Muscle of leg (tissue), 11 donors: ENCODE results near the gene LTK. TPM values are rescaled to one million over a fixed set of nuclear protein-coding genes. Genes with fewer than 3 reads are reported as not detected.

ENCODE experiments used
- DNase-seq: peaks from one replicate; pipeline ENCODE4 v3.0.0; 2013
- H3K27ac ChIP-seq: one replicate; pipeline ENCODE4 v1.5.1; 2013; ENCODE audit warnings: mild to moderate bottlenecking, low read length, control low read depth
- H3K27me3 ChIP-seq: one replicate; pipeline ENCODE4 v1.6.1; 2013; ENCODE audit warnings: low read length; ENCODE audit not compliant: control insufficient read depth, insufficient read depth
- H3K36me3 ChIP-seq: one replicate; pipeline ENCODE4 v1.6.1; 2013; ENCODE audit warnings: low read length; ENCODE audit not compliant: control insufficient read depth, insufficient read depth
- H3K4me1 ChIP-seq: one replicate; pipeline ENCODE4 v1.6.1; 2013; ENCODE audit warnings: low read length; ENCODE audit not compliant: control insufficient read depth, insufficient read depth
- H3K4me3 ChIP-seq: one replicate; pipeline ENCODE4 v1.5.1; 2013; ENCODE audit warnings: low read length, control low read depth
- H3K9me3 ChIP-seq: replicated peaks from 2 replicates; pipeline ENCODE4 v1.6.1; 2013; ENCODE audit warnings: low read depth, low read length; ENCODE audit not compliant: control insufficient read depth
- WGBS: methylation state at CpG from one replicate; pipeline ENCODE4 v1.1.5; 2013; ENCODE audit warnings: missing lambda C conversion rate; ENCODE audit not compliant: insufficient coverage; 5-methylcytosine and 5-hydroxymethylcytosine counted together
- polyA plus RNA-seq, 8 donors: library from polyadenylated mRNA; unstranded; fragments of 120-200 nt; gene quantifications; one replicate each; pipeline versions ENCODE4 v1.2.1 to v1.2.3, GENCODE V29; 2013; ENCODE audit warnings: inconsistent platforms in 1 of 8, low replicate concordance in 1 of 8; ENCODE audit not compliant: insufficient read length in 8 of 8, insufficient read depth in 1 of 8
- total RNA-seq: library from RNA; stranded (reverse); fragments of 120-200 nt; gene quantifications from one replicate; pipeline ENCODE4 v1.2.4, GENCODE V29; 2013

The LTK gene
- total and polyA plus RNA-seq, 9 donors: 6.1 to 23.9 (median 12.1) TPM

GRCh38 chr15:41499109-41499851, 14.3 kb downstream of the LTK start:
- H3K27me3 ChIP-seq: peaks cover 100% of the 10 kb centered on the region
- DNase-seq: no peak
- H3K4me1 ChIP-seq: peaks cover 41% of the 10 kb centered on the region
- no peaks in the 10 kb centered on the region for H3K36me3 ChIP-seq
- 58% methylated on average over 4 of the region's 6 CpGs for WGBS
- H3K27ac ChIP-seq: no peak overlapping the region
- no peaks in the 10 kb centered on the region for H3K9me3 ChIP-seq
- H3K4me3 ChIP-seq: no peak overlapping the region

DNA sequence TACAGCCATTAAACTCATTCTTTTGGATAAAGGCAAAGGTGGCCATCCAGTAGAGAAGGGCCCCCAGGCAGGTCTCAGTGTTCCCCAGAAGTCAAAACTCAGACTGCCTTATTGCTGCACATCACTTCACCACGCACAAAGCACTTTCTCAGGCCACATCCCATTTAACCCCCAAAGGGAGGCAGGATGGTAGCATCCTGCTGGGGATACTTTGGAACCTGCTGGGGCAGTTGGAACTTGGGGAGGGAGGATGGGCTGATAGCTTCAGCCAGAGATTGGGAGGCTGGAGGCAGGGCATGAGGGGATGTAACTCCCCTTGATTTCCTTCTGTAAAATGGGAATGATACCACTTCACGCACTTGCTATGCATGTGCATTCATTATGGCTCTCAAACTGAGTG, 15.0 kb downstream of the LTK start:
- Histone ChIP-seq H3K27ac (no peak overlapping the region), H3K4me1 (peaks cover 43% of the 10 kb centered on the region)
- no CpG with 5 or more reads among the region's 2 CpGs for WGBS

DNA sequence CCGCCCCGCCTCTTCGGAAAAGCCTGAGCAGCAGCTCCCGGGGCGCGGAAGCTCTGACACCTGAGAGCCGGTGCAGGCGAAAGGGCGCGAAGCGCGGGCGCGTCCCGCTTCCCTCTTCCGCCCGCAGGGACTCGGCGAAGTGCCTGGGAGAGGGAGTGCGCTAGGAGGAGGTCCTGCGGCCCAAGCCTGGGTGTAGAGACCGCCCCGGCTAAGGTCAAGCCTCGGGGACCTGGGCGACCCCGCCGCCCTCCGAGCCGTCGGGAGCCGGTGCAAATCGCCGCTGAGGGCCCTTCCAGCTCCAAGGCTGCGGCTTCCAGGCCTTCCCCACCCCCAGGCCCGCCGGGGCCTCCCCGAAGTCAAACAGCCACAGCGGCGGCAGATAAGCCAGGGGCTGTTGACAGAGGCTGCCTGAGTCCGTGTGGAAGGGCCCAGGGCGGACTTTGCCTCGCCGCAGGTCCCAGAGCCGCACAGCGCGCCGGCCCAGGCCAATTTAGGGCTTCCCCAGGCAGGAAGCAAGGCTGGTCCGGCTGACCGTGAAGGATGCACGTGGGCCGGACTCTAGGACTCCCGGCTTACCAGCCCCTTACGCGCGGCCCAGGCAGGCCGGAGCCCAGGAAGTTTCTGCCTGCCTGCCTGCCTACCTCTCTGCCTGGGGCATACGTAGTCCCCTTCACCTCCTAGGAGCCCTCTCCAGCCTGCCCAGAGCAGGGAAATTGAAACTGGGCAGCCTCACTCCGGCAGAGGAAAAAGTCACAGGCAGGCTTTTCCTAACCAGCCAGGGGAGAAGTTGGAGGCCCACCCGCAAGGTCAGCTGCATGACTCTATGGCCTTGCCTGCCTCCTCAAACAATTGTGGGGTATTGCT, 17.7 kb downstream of the LTK start:
- H3K9me3 ChIP-seq: no peaks in the 10 kb centered on the region
- peaks cover 94% of the 10 kb centered on the region for H3K27me3 ChIP-seq
- H3K4me1 ChIP-seq: peaks cover 33% of the 10 kb centered on the region
- H3K36me3 ChIP-seq: no peaks in the 10 kb centered on the region
- no peak overlapping the region for H3K27ac ChIP-seq
- DNase-seq: no peak
- H3K4me3 ChIP-seq: no peak overlapping the region
- 12% methylated on average over 54 of the region's 59 CpGs for WGBS

More for the DNA sequence above, 15.0 kb downstream of the LTK start:
- no peak overlapping the region for H3K4me3 ChIP-seq
- H3K9me3 ChIP-seq: no peaks in the 10 kb centered on the region
- peaks cover 97% of the 10 kb centered on the region for H3K27me3 ChIP-seq
- H3K36me3 ChIP-seq: no peaks in the 10 kb centered on the region
- no peak for DNase-seq

- H3K27me3 ChIP-seq: peaks cover 89% of the 10 kb centered on the region
- H3K27ac ChIP-seq: no peak overlapping the region
- no peak for DNase-seq
- no peaks in the 10 kb centered on the region for H3K9me3 ChIP-seq
- H3K4me3 ChIP-seq: peak overlapping the region; percentile 30
- H3K36me3 ChIP-seq: no peaks in the 10 kb centered on the region
- H3K4me1 ChIP-seq: peaks cover 32% of the 10 kb centered on the region
- under 1% methylated on average over 55 of the region's 60 CpGs for WGBS
Measured at GRCh38 chr15:41494922-41495735, 18.5 kb downstream of the LTK start.

- peak overlapping the region; percentile 30 for H3K4me3 ChIP-seq
- peaks cover 32% of the 10 kb centered on the region for H3K4me1 ChIP-seq
- H3K9me3 ChIP-seq: no peaks in the 10 kb centered on the region
- no peaks in the 10 kb centered on the region for H3K36me3 ChIP-seq
- DNase-seq: no peak
- under 1% methylated on average over 59 of the region's 77 CpGs for WGBS
- H3K27ac ChIP-seq: no peak overlapping the region
- peaks cover 81% of the 10 kb centered on the region for H3K27me3 ChIP-seq
Measured at GRCh38 chr15:41494190-41494921, 19.3 kb downstream of the LTK start.

DNA sequence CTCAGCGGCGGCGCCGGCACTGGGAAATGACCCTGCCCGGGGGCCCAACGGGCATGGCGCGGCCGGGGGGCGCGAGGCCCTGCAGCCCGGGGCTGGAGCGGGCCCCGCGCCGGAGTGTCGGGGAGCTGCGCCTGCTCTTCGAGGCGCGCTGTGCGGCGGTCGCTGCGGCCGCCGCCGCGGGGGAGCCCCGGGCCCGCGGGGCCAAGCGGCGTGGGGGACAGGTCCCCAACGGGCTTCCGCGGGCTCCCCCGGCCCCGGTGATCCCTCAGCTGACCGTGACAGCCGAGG, 19.8 kb downstream of the LTK start:
- peak overlapping the region; percentile 30 for H3K4me3 ChIP-seq
- DNase-seq: no peak
- H3K27me3 ChIP-seq: peaks cover 76% of the 10 kb centered on the region
- no peaks in the 10 kb centered on the region for H3K9me3 ChIP-seq
- under 1% methylated on average over 41 of the region's 41 CpGs for WGBS
- peaks cover 32% of the 10 kb centered on the region for H3K4me1 ChIP-seq
- no peaks in the 10 kb centered on the region for H3K36me3 ChIP-seq
- H3K27ac ChIP-seq: no peak overlapping the region

DNA sequence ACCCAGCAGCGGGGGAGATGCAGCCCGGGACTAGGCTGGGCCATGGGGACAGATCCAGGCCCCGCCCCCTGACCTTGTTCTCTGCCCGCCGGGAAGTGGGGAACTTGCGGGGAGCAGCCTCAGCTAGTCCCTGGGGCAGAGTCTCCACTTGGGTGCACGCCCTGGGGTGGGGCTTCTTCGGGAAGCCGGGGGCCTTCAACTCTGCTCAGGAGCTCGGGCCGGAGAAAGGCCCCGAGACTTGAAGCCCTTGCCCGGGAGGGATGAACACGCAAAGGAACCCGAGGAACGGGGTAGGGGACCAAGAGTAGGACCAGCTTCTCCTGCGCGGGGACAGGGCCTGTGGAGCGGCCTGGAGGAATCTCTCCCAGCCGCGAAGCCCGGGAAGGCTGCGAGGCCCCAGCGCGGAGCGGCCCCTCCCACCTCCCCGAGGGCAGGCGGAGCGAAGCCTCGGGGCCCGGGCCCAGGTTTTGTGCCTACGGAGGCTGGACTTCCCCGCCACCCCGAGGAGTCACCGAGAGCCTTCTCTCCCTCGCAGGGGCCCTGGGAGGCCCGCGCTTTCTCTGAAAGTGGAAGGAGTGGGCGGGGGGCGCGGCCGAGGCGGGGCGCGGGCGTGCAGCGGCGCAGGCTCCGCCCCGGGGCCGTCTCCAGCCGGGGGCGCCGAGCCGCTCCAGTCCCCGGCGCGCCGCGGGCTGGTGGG, 20.3 kb downstream of the LTK start, which contains the start of gene ITPKA:
Gene ITPKA, plus strand, starts transcription at position 670 of the 697 bp plus-strand sequence. CDS start 54 bp downstream, outside the sequence.
- Histone ChIP-seq H3K36me3 (no peaks in the 10 kb centered on the region), H3K27me3 (peaks cover 71% of the 10 kb centered on the region), H3K4me3 (peak within 1 kb of the TSS; percentile 52), H3K9me3 (no peaks in the 10 kb centered on the region), H3K27ac (peak within 1 kb of the TSS; percentile 52), H3K4me1 (peaks cover 32% of the 10 kb centered on the region)
- under 1% methylated on average over 59 of the region's 60 CpGs for WGBS
- peak; percentile 84 for DNase-seq

GRCh38 chr15:41492597-41493204, 20.9 kb downstream of the LTK start:
- Histone ChIP-seq H3K9me3 (no peaks in the 10 kb centered on the region), H3K36me3 (no peaks in the 10 kb centered on the region), H3K4me3 (peak overlapping the region; percentile 52), H3K4me1 (peaks cover 32% of the 10 kb centered on the region), H3K27me3 (peaks cover 65% of the 10 kb centered on the region), H3K27ac (no peak overlapping the region)
- DNase-seq: no peak
- WGBS: 6% methylated on average over 11 of the region's 15 CpGs

- WGBS: 97% methylated on average over 3 of the region's 4 CpGs
- Histone ChIP-seq H3K27me3 (peaks cover 57% of the 10 kb centered on the region), H3K4me3 (no peak overlapping the region), H3K36me3 (no peaks in the 10 kb centered on the region), H3K9me3 (no peaks in the 10 kb centered on the region), H3K27ac (no peak overlapping the region), H3K4me1 (peaks cover 32% of the 10 kb centered on the region)
- DNase-seq: no peak
Measured at GRCh38 chr15:41491889-41492288, 21.7 kb downstream of the LTK start.
